K562 (cell line): Measurements from ENCODE around the gene MAD1L1.

Experiments used
- BRF1 ChIP-seq: IDR thresholded peaks from 3 replicates; pipeline ENCODE4 v1.6.1; 2011; ENCODE audit warnings: borderline replicate concordance, mild to moderate bottlenecking; ENCODE audit not compliant: insufficient read length; ENCODE audit errors: extremely low read depth
- FOXA1 ChIP-seq: fragments of 450-650 bp; IDR thresholded peaks from 2 replicates; pipeline ENCODE4 v1.6.1; 2016; ENCODE audit warnings: mild to moderate bottlenecking, borderline replicate concordance
- PHF8 ChIP-seq: fragments of 200-600 bp; sonication (generic); IDR thresholded peaks from 2 replicates; pipeline ENCODE4 v1.6.1; 2012; ENCODE audit warnings: mixed run types, mild to moderate bottlenecking, inconsistent platforms, low read length, moderate library complexity, borderline replicate concordance
- POLR2A ChIP-seq: fragments of 450-650 bp; conservative IDR thresholded peaks from 2 replicates; pipeline ENCODE4 v1.6.1; 2016
- TOE1 ChIP-seq, 2 experiments: fragments of 450-650 bp in 1 of 2; sonication (generic) in 1 of 2; formaldehyde crosslinking in 1 of 2; IDR thresholded peaks; 2 replicates each; pipeline versions ENCODE4 v1.7.1 to v1.8.0; 2016 to 2022; ENCODE audit warnings: borderline replicate concordance in 2 of 2, mild to moderate bottlenecking in 2 of 2, antibody characterized with exemption in 1 of 2, inconsistent platforms in 1 of 2, low read depth in 1 of 2, missing genetic modification reagents in 1 of 2, moderate library complexity in 1 of 2
- TF ChIP-seq, protein P1 (sequence below), 3 experiments: IDR thresholded peaks in 2 of 3; conservative IDR thresholded peaks in 1 of 3; 2 replicates each; pipeline ENCODE4 v1.5.1; 2011 to 2012; ENCODE audit warnings: low read length in 3 of 3, mild to moderate bottlenecking in 3 of 3, control low read depth in 2 of 3, improper control_type of control experiment in 1 of 3, inconsistent platforms in 1 of 3, low read depth in 1 of 3, mixed read lengths in 1 of 3, moderate library complexity in 1 of 3; ENCODE audit not compliant: insufficient read depth in 2 of 3

DNA sequence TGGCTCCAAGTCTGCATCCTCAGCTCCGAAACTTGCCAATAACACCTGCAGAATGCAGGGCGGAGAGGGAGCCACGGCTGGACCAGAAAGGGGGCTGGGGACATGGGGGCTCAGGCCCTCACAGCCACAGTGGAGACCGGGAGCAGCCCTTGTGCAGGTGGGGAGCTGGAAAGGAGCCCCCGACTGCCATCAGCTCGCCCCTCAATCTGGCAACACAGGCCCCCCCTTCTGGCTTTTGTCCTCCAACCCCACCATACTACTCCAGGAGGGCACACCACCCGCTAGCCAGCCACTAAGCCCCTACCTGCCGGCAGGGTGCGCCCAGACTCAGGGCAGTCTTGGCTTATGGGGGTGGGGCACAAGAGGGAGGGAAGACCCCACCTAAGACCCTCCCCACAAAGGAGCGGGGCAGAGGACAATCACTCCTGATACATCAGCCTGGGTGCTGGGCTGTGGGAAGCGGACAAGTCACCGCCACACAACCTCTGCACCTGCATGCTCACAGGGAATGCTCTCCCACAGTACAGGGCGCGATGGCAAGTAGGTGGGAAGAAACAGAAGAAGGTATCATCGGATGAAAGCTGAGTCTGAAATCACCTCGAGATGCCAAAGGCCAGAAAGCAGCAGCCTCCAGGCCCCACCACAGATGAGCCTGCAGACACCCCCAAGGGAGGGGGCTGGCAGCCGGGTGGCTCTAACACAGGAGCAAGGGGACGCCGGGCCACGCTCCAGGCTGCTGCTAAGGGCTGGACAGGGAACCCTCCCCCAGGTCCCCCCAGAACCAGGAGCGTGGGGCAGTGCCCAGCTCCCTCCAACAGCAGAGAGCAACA, 297.4 kb downstream of the MAD1L1 start:
- TF ChIP-seq POLR2A (no peak), FOXA1 (no peak), TOE1 (IDR thresholded peaks at IDR 0.05; ENCODE audit: borderline replicate concordance) (no peak), TOE1 (CRISPR knock-in tag; IDR thresholded peaks at IDR 0.05; ENCODE audit: borderline replicate concordance, low read depth) (no peak), BRF1 (no peak), PHF8 (no peak)
- TF ChIP-seq, protein P1, sequence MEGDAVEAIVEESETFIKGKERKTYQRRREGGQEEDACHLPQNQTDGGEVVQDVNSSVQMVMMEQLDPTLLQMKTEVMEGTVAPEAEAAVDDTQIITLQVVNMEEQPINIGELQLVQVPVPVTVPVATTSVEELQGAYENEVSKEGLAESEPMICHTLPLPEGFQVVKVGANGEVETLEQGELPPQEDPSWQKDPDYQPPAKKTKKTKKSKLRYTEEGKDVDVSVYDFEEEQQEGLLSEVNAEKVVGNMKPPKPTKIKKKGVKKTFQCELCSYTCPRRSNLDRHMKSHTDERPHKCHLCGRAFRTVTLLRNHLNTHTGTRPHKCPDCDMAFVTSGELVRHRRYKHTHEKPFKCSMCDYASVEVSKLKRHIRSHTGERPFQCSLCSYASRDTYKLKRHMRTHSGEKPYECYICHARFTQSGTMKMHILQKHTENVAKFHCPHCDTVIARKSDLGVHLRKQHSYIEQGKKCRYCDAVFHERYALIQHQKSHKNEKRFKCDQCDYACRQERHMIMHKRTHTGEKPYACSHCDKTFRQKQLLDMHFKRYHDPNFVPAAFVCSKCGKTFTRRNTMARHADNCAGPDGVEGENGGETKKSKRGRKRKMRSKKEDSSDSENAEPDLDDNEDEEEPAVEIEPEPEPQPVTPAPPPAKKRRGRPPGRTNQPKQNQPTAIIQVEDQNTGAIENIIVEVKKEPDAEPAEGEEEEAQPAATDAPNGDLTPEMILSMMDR (IDR thresholded peaks at IDR 0.05 in 2 of 3, conservative IDR thresholded peaks at IDR 0.05 in 1 of 3; ENCODE audit: insufficient read depth in 2 of 3, low read depth in 1 of 3, low read length in 3 of 3) = no peak
